Measurements from ENCODE around the gene ZNF580. TPM values are rescaled to one million over a fixed set of nuclear protein-coding genes. Genes with fewer than 3 reads are reported as not detected.

The ZNF580 gene
- total and polyA plus RNA-seq, 9 of the 15 experiments (the other 6 are each of a cell fraction or from before 2014, with no cell fraction given): 2.3 to 47.4 (median 6.0) TPM

GRCh38 chr19:55605207-55605636 lies 35.6 kb upstream of the ZNF580 start (continued):
- TF ChIP-seq ELF4 (CRISPR knock-in tag; IDR thresholded peaks at IDR 0.05) (peak; percentile 32; the same call in 1 of the 2 replicates), EZH2 (IDR thresholded peaks at IDR 0.05; ENCODE audit: borderline replicate concordance, low read depth, low read length) (no peak), KDM4B (IDR thresholded peaks at IDR 0.05; ENCODE audit: borderline replicate concordance in 2 of 2, low read depth in 1 of 2) (0 out of 4 replicates have a peak, but pooled peaks of 1 of the 2 experiments have one; percentile 74), ETV1 (tag; conservative IDR thresholded peaks at IDR 0.05; ENCODE audit: low read depth) (0 out of 2 replicates have a peak, but pooled peaks have one; percentile 14), CBFB (CRISPR knock-in tag; IDR thresholded peaks at IDR 0.05) (no peak), NCOA2 (IDR thresholded peaks at IDR 0.05; ENCODE audit: partially characterized antibody in 2 of 2) (no peak), GABPB1 (CRISPR knock-in tag; IDR thresholded peaks at IDR 0.05) (peak; percentile 87), RBFOX2 (IDR thresholded peaks at IDR 0.05; ENCODE audit: low read depth, low read length) (peak; percentile 63), E2F6 (IDR thresholded peaks at IDR 0.05; ENCODE audit: borderline replicate concordance in 1 of 2, extremely low read depth in 1 of 2, insufficient read depth in 1 of 2, insufficient read length in 1 of 2, low read depth in 1 of 2, low read length in 1 of 2, poor library complexity in 1 of 2, severe bottlenecking in 1 of 2) (peak; percentile 28 to 69), ZNF23 (CRISPR knock-in tag; IDR thresholded peaks at IDR 0.05) (no peak), L3MBTL2 (IDR thresholded peaks at IDR 0.05) (peak; percentile 76), SPI1 (IDR thresholded peaks at IDR 0.05; ENCODE audit: borderline replicate concordance, low read depth, low read length) (peak; percentile 42; the same call in 1 of the 2 replicates), HNRNPUL1 (IDR thresholded peaks at IDR 0.05; ENCODE audit: low read length) (no peak), BRF1 (IDR thresholded peaks at IDR 0.05; ENCODE audit: borderline replicate concordance, extremely low read depth, insufficient read length) (no peak), TBP (optimal IDR thresholded peaks at IDR 0.05; ENCODE audit: low read depth, low read length) (peak; percentile 63), MTA1 (IDR thresholded peaks at IDR 0.05; ENCODE audit: borderline replicate concordance) (no peak), CBX5 (IDR thresholded peaks at IDR 0.05; ENCODE audit: borderline replicate concordance, low read depth) (no peak), ZNF146 (CRISPR knock-in tag; IDR thresholded peaks at IDR 0.05; ENCODE audit: unreplicated experiment) (no peak), KAT7 (CRISPR knock-in tag; IDR thresholded peaks at IDR 0.05; ENCODE audit: borderline replicate concordance) (no peak), CREB1 (IDR thresholded peaks at IDR 0.05) (peak; percentile 29; the same call in 1 of the 2 replicates), CREB1 (CRISPR knock-in tag; IDR thresholded peaks at IDR 0.05) (no peak; the same call in 1 of the 2 replicates), NBN (IDR thresholded peaks at IDR 0.05; ENCODE audit: low read depth) (no peak), ZBTB7A (IDR thresholded peaks at IDR 0.05; ENCODE audit: borderline replicate concordance, control insufficient read depth, low read depth, low read length) (peak; percentile 59; the same call in 1 of the 2 replicates)
- TF ChIP-seq, protein P1, sequence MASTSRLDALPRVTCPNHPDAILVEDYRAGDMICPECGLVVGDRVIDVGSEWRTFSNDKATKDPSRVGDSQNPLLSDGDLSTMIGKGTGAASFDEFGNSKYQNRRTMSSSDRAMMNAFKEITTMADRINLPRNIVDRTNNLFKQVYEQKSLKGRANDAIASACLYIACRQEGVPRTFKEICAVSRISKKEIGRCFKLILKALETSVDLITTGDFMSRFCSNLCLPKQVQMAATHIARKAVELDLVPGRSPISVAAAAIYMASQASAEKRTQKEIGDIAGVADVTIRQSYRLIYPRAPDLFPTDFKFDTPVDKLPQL (IDR thresholded peaks at IDR 0.05; ENCODE audit: extremely low read depth, insufficient read length): no peak
